CD14-positive monocyte (primary cell): Measurements from ENCODE around the gene FHIT. TPM values are rescaled to one million over a fixed set of nuclear protein-coding genes. Genes with fewer than 3 reads are reported as not detected.

ENCODE experiments used
- DNase-seq, 3 donors: peaks; one replicate each; pipeline ENCODE4 v3.0.0-alpha.2; 2011 to 2022
- H2AFZ ChIP-seq: 2 replicates; pipeline ENCODE4 v1.6.0; 2012; ENCODE audit warnings: mild to moderate bottlenecking, low read depth, low read length, inconsistent platforms; ENCODE audit not compliant: insufficient read depth, poor library complexity, severe bottlenecking
- H3K27ac ChIP-seq, 2 donors: 1 replicate in 1 of 2; 2 replicates in 1 of 2; pipeline ENCODE4 v1.5.1; 2012 to 2013; ENCODE audit warnings: low read length in 2 of 2, control low read depth in 1 of 2, inconsistent platforms in 1 of 2, low read depth in 1 of 2, mild to moderate bottlenecking in 1 of 2
- H3K27me3 ChIP-seq, 2 donors: one replicate each; pipeline versions ENCODE4 v1.6.0 to v1.6.1; 2011 to 2013; ENCODE audit warnings: low read length in 2 of 2; ENCODE audit not compliant: control insufficient read depth in 2 of 2, insufficient read depth in 2 of 2
- H3K36me3 ChIP-seq, 2 donors: replicated peaks in 1 of 2; 1 replicate in 1 of 2; 2 replicates in 1 of 2; pipeline versions ENCODE4 v1.5.1 to v1.6.1; 2012 to 2013; ENCODE audit warnings: low read length in 2 of 2, control low read depth in 1 of 2, inconsistent platforms in 1 of 2, mild to moderate bottlenecking in 1 of 2; ENCODE audit not compliant: insufficient read depth in 2 of 2, control insufficient read depth in 1 of 2
- H3K4me1 ChIP-seq, 2 donors: 1 replicate in 1 of 2; 2 replicates in 1 of 2; pipeline versions ENCODE4 v1.5.1 to v1.6.1; 2012 to 2013; ENCODE audit warnings: low read length in 2 of 2, control low read depth in 1 of 2, inconsistent platforms in 1 of 2, mild to moderate bottlenecking in 1 of 2, moderate library complexity in 1 of 2; ENCODE audit not compliant: insufficient read depth in 2 of 2, control insufficient read depth in 1 of 2
- H3K4me2 ChIP-seq: replicated peaks from 2 replicates; pipeline ENCODE3; 2012; ENCODE audit warnings: low read length, moderate library complexity, mild to moderate bottlenecking; ENCODE audit not compliant: poor library complexity, severe bottlenecking; ENCODE audit errors: extremely low read depth
- H3K4me3 ChIP-seq, 3 experiments: fragments of 200-600 bp in 1 of 3; sonication (generic) in 1 of 3; replicated peaks in 1 of 3; 1 replicate in 2 of 3; 2 replicates in 1 of 3; pipeline ENCODE4 v1.5.1; 2011 to 2013; ENCODE audit warnings: low read length in 3 of 3, mild to moderate bottlenecking in 3 of 3, control low read depth in 2 of 3, low read depth in 2 of 3, inconsistent platforms in 1 of 3, moderate library complexity in 1 of 3
- H3K79me2 ChIP-seq: 2 replicates; pipeline ENCODE4 v1.6.0; 2012; ENCODE audit warnings: mild to moderate bottlenecking, control low read depth, inconsistent platforms, low read length, moderate library complexity; ENCODE audit not compliant: insufficient read depth
- H3K9ac ChIP-seq: 2 replicates; pipeline ENCODE4 v1.6.0; 2017; ENCODE audit warnings: low read length, mild to moderate bottlenecking; ENCODE audit not compliant: insufficient read depth, poor library complexity, severe bottlenecking
- H3K9me3 ChIP-seq, 2 donors: replicated peaks in 1 of 2; 1 replicate in 1 of 2; 2 replicates in 1 of 2; pipeline versions ENCODE4 v1.5.1 to v1.6.1; 2012 to 2013; ENCODE audit warnings: low read length in 2 of 2, control low read depth in 1 of 2; ENCODE audit not compliant: control insufficient read depth in 1 of 2, insufficient read depth in 1 of 2
- H4K20me1 ChIP-seq: 2 replicates; pipeline ENCODE4 v1.6.0; 2012; ENCODE audit warnings: mild to moderate bottlenecking, low read length, control low read depth, moderate library complexity; ENCODE audit not compliant: insufficient read depth
- H3K27ac Mint-ChIP-seq, 7 donors: one replicate each; pipeline ENCODE4 v1.8.0; 2020; ENCODE audit warnings: mild to moderate bottlenecking in 7 of 7, mixed read lengths in 7 of 7, moderate library complexity in 6 of 7, inconsistent platforms in 2 of 7
- H3K27me3 Mint-ChIP-seq, 3 donors: one replicate each; pipeline ENCODE4 v1.8.0; 2021 to 2022; ENCODE audit warnings: low read depth in 3 of 3, mild to moderate bottlenecking in 3 of 3, mixed read lengths in 3 of 3, moderate library complexity in 3 of 3, inconsistent platforms in 1 of 3
- H3K36me3 Mint-ChIP-seq, 2 donors: one replicate each; pipeline ENCODE4 v1.8.0; 2020; ENCODE audit warnings: mixed read lengths in 2 of 2, inconsistent platforms in 1 of 2, mild to moderate bottlenecking in 1 of 2
- H3K4me1 Mint-ChIP-seq: one replicate; pipeline ENCODE4 v1.8.0; 2020; ENCODE audit warnings: mild to moderate bottlenecking, mixed read lengths
- H3K4me3 Mint-ChIP-seq, 2 donors: one replicate each; pipeline ENCODE4 v1.8.0; 2020; ENCODE audit warnings: mild to moderate bottlenecking in 2 of 2, mixed read lengths in 2 of 2, moderate library complexity in 1 of 2
- H3K9me3 Mint-ChIP-seq, 7 donors: one replicate each; pipeline ENCODE4 v1.8.0; 2020 to 2022; ENCODE audit warnings: mixed read lengths in 7 of 7, mild to moderate bottlenecking in 6 of 7, moderate library complexity in 6 of 7, inconsistent platforms in 2 of 7
- WGBS: methylation state at CpG from one replicate; pipeline ENCODE4 v1.1.5; 2013; ENCODE audit warnings: missing lambda C conversion rate; ENCODE audit not compliant: insufficient coverage; 5-methylcytosine and 5-hydroxymethylcytosine counted together
- intact Hi-C, 2 donors: fragments of 100-400 bp; cut with micrococcal nuclease; formaldehyde crosslinking; loops; one replicate each; pipeline versions ENCODE4 v1.15.0 to v1.15.1; 2023
- polyA plus RNA-seq, 3 donors: library from polyadenylated mRNA; depleted of rRNA in 1 of 3; unstranded in 2 of 3; stranded (reverse) in 1 of 3; fragments of 300-500 nt in 2 of 3; fragments of >200 nt in 1 of 3; fragmentation: Illumina TruSeq in 2 of 3; gene quantifications; 1 replicate in 2 of 3; 2 replicates in 1 of 3; pipeline ENCODE4 v1.2.3, GENCODE V29; 2012 to 2021
- TF ChIP-seq, protein P1 (sequence below): fragments of 200-600 bp; IDR thresholded peaks from one replicate; pipeline ENCODE4 v1.8.0; 2022; ENCODE audit warnings: antibody characterized with exemption, mild to moderate bottlenecking

The FHIT gene
- polyA plus RNA-seq, 3 donors: 1.7 to 3.4 (median 3.2) TPM

DNA sequence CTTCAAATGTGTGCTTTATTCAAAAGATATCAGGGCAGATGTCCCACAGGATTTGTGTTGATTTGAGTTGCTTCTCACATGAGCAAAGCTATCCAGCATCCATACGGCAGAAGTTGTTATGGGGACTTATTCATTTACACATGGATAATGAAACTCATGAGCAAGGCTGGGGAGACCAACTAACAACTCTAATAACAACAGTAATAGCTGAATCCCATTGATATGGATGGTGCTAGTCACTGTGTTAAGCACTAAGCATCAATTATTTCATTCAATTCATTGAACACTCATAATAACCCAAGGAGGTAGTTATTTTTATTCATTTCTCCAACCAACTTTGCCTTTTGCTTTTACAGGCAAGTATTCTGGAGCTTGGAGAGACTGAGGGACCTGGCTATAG lies 1107.2 kb downstream of the FHIT start:
- H3K4me2 ChIP-seq: no peak overlapping the region
- no peaks in the 10 kb centered on the region for H3K27me3 Mint-ChIP-seq
- DNase-seq: no peak
- no peaks in the 10 kb centered on the region for H3K4me1 Mint-ChIP-seq
- H4K20me1 ChIP-seq: no peaks in the 10 kb centered on the region
- H3K9me3 Mint-ChIP-seq: peaks cover 0 to 3% (median 0%) of the 10 kb centered on the region in 7 donors
- H3K27ac ChIP-seq: no peak overlapping the region
- H3K27ac Mint-ChIP-seq: no peak overlapping the region
- H3K36me3 Mint-ChIP-seq: no peaks in the 10 kb centered on the region
- H3K9me3 ChIP-seq: no peaks in the 10 kb centered on the region
- H3K4me1 ChIP-seq: no peaks in the 10 kb centered on the region
- H3K27me3 ChIP-seq: no peaks in the 10 kb centered on the region
- TF ChIP-seq, protein P1, sequence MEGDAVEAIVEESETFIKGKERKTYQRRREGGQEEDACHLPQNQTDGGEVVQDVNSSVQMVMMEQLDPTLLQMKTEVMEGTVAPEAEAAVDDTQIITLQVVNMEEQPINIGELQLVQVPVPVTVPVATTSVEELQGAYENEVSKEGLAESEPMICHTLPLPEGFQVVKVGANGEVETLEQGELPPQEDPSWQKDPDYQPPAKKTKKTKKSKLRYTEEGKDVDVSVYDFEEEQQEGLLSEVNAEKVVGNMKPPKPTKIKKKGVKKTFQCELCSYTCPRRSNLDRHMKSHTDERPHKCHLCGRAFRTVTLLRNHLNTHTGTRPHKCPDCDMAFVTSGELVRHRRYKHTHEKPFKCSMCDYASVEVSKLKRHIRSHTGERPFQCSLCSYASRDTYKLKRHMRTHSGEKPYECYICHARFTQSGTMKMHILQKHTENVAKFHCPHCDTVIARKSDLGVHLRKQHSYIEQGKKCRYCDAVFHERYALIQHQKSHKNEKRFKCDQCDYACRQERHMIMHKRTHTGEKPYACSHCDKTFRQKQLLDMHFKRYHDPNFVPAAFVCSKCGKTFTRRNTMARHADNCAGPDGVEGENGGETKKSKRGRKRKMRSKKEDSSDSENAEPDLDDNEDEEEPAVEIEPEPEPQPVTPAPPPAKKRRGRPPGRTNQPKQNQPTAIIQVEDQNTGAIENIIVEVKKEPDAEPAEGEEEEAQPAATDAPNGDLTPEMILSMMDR: no peak
- no peaks in the 10 kb centered on the region for H3K79me2 ChIP-seq
- intact Hi-C loops: no loop called here
- no peak overlapping the region for H2AFZ ChIP-seq
- H3K4me3 Mint-ChIP-seq: no peak overlapping the region
- no peak overlapping the region for H3K4me3 ChIP-seq
- WGBS: no CpG with 5 or more reads among the region's 1 CpG
- H3K36me3 ChIP-seq: no peaks in the 10 kb centered on the region
- no peak overlapping the region for H3K9ac ChIP-seq

DNA sequence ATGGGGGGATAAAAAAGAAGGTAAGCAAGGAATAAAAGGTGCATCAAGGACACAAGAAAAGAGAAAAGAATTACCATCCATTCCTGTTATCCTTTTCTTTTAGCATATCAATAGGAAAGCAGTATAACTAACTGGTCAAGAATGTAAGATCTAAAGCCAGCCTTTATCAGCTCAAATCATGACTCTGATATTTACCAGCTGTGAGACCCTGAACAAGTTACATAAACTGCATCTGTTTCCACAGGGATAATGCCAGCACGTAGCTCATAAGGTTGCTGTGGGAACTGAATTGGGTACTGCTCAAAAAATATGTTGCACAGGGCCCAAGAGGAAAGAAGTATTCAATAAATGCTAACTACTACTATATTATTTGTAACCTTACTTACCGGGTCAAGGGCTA lies 1109.2 kb downstream of the FHIT start:
- Histone ChIP-seq H2AFZ (no peak overlapping the region), H3K9me3 (no peaks in the 10 kb centered on the region), H3K36me3 (no peaks in the 10 kb centered on the region), H3K27me3 (no peaks in the 10 kb centered on the region), H3K4me1 (no peaks in the 10 kb centered on the region), H3K4me3 (no peak overlapping the region), H4K20me1 (no peaks in the 10 kb centered on the region), H3K79me2 (no peaks in the 10 kb centered on the region), H3K27ac (no peak overlapping the region), H3K9ac (no peak overlapping the region), H3K4me2 (no peak overlapping the region)
- H3K4me3 Mint-ChIP-seq: no peak overlapping the region
- TF ChIP-seq, protein P1: no peak
- no peaks in the 10 kb centered on the region for H3K4me1 Mint-ChIP-seq
- H3K27me3 Mint-ChIP-seq: no peaks in the 10 kb centered on the region
- H3K9me3 Mint-ChIP-seq: peaks cover 0 to 3% (median 0%) of the 10 kb centered on the region in 7 donors
- no peak overlapping the region for H3K27ac Mint-ChIP-seq
- no peak for DNase-seq
- WGBS: no CpG with 5 or more reads among the region's 2 CpGs
- intact Hi-C loops: no loop called here
- H3K36me3 Mint-ChIP-seq: no peaks in the 10 kb centered on the region
